IMR-90 (cell line): Measurements from ENCODE around the gene PITRM1. TPM values are rescaled to one million over a fixed set of nuclear protein-coding genes. Genes with fewer than 3 reads are reported as not detected.

Source experiments
- ATAC-seq: fragments of 200-7000 bp; cut with Tn5 transposase; 2 replicates; pipeline ENCODE4 v1.9.1; 2020; ENCODE audit warnings: low read depth, mild to moderate bottlenecking, moderate library complexity
- BruUV-seq: library from RNA; stranded (reverse); fragments of 400-500 nt; replicated peaks from 2 replicates; lab custom pipeline; 2021; lab: Mats Ljungman, UMichigan
- CTCF ChIA-PET: fragments of 300-600 bp; formaldehyde crosslinking; extraction: SDS; loops from one replicate; lab custom pipeline; 2021; ENCODE audit warnings: antibody characterized with exemption; lab: Yijun Ruan, JAX
- POLR2A ChIA-PET: fragments of 300-600 bp; sonication (Branson Sonifier 250); formaldehyde crosslinking; loops from one replicate; lab custom pipeline; 2022; ENCODE audit warnings: antibody characterized with exemption; ENCODE audit not compliant: unreplicated experiment; lab: Charles Lee
- DNase-seq: peaks from one replicate; pipeline ENCODE4 v3.0.0; 2013
- H2AFZ ChIP-seq: replicated peaks from 2 replicates; pipeline ENCODE3; 2013; ENCODE audit warnings: low read length, mild to moderate bottlenecking; ENCODE audit not compliant: poor library complexity
- H2AK5ac ChIP-seq: 2 replicates; pipeline ENCODE4 v1.6.1; 2013; ENCODE audit warnings: low read depth, low read length, inconsistent platforms
- H2AK9ac ChIP-seq: replicated peaks from 2 replicates; pipeline ENCODE3; 2013; ENCODE audit warnings: mild to moderate bottlenecking, low read depth, low read length, moderate library complexity; ENCODE audit not compliant: poor library complexity
- H2BK120ac ChIP-seq: 2 replicates; pipeline ENCODE4 v1.6.1; 2013; ENCODE audit warnings: low read depth, low read length, inconsistent platforms
- H2BK15ac ChIP-seq: 3 replicates; pipeline ENCODE4 v1.6.1; 2013; ENCODE audit warnings: low read depth, low read length, inconsistent platforms
- H2BK20ac ChIP-seq: 2 replicates; pipeline ENCODE4 v1.6.1; 2013; ENCODE audit warnings: low read depth, mild to moderate bottlenecking, inconsistent platforms, low read length, moderate library complexity
- H2BK5ac ChIP-seq: 2 replicates; pipeline ENCODE4 v1.6.1; 2013; ENCODE audit warnings: mild to moderate bottlenecking, low read depth, low read length, inconsistent platforms; ENCODE audit not compliant: poor library complexity, severe bottlenecking
- H3K14ac ChIP-seq: replicated peaks from 2 replicates; pipeline ENCODE4 v1.6.1; 2013; ENCODE audit warnings: low read depth, low read length, inconsistent platforms
- H3K18ac ChIP-seq: 2 replicates; pipeline ENCODE4 v1.6.1; 2013; ENCODE audit warnings: low read depth, low read length, control low read depth
- H3K23ac ChIP-seq: 2 replicates; pipeline ENCODE4 v1.6.1; 2013; ENCODE audit warnings: low read depth, low read length, inconsistent platforms
- H3K27ac ChIP-seq: 2 replicates; pipeline ENCODE4 v1.5.1; 2013; ENCODE audit warnings: mild to moderate bottlenecking, control low read depth, low read length; ENCODE audit not compliant: insufficient read depth
- H3K27me3 ChIP-seq: 2 replicates; pipeline ENCODE4 v1.6.1; 2013; ENCODE audit warnings: low read length; ENCODE audit not compliant: control insufficient read depth, insufficient read depth
- H3K36me3 ChIP-seq: 2 replicates; pipeline ENCODE4 v1.6.1; 2013; ENCODE audit warnings: low read length, mixed read lengths; ENCODE audit not compliant: control insufficient read depth, insufficient read depth
- H3K4ac ChIP-seq: 2 replicates; pipeline ENCODE4 v1.6.1; 2013; ENCODE audit warnings: low read depth, low read length, inconsistent platforms
- H3K4me1 ChIP-seq: 2 replicates; pipeline ENCODE4 v1.6.1; 2013; ENCODE audit warnings: low read length, mixed read lengths; ENCODE audit not compliant: control insufficient read depth, insufficient read depth
- H3K4me2 ChIP-seq: 2 replicates; pipeline ENCODE4 v1.6.1; 2013; ENCODE audit warnings: low read depth, mild to moderate bottlenecking, control low read depth, low read length, moderate library complexity
- H3K4me3 ChIP-seq: 2 replicates; pipeline ENCODE4 v1.5.1; 2013; ENCODE audit warnings: low read depth, mild to moderate bottlenecking, control low read depth, low read length, moderate library complexity; ENCODE audit not compliant: insufficient read depth
- H3K56ac ChIP-seq: 2 replicates; pipeline ENCODE4 v1.6.1; 2013; ENCODE audit warnings: low read length, inconsistent platforms; ENCODE audit not compliant: insufficient read depth; ENCODE audit errors: extremely low read depth
- H3K79me1 ChIP-seq, 2 experiments: 2 replicates each; pipeline ENCODE4 v1.6.1; 2013; ENCODE audit warnings: low read length in 2 of 2, inconsistent platforms in 1 of 2, low read depth in 1 of 2
- H3K9ac ChIP-seq: 2 replicates; pipeline ENCODE4 v1.6.1; 2013; ENCODE audit warnings: low read depth, low read length, control low read depth
- H3K9me1 ChIP-seq: 2 replicates; pipeline ENCODE4 v1.6.1; 2013; ENCODE audit warnings: low read length, inconsistent platforms; ENCODE audit not compliant: insufficient read depth
- H3K9me3 ChIP-seq: 2 replicates; pipeline ENCODE4 v1.6.1; 2013; ENCODE audit warnings: low read length; ENCODE audit not compliant: control insufficient read depth, insufficient read depth
- H4K20me1 ChIP-seq: 2 replicates; pipeline ENCODE4 v1.6.1; 2013; ENCODE audit warnings: low read length, inconsistent platforms; ENCODE audit not compliant: insufficient read depth
- H4K5ac ChIP-seq: 2 replicates; pipeline ENCODE4 v1.6.1; 2013; ENCODE audit warnings: mild to moderate bottlenecking, low read depth, low read length, control low read depth
- H4K8ac ChIP-seq, 2 experiments: 2 replicates each; pipeline ENCODE4 v1.6.1; 2013; ENCODE audit warnings: low read depth in 2 of 2, low read length in 2 of 2, control low read depth in 1 of 2, inconsistent platforms in 1 of 2
- H4K91ac ChIP-seq: 2 replicates; pipeline ENCODE4 v1.6.1; 2013; ENCODE audit warnings: low read depth, low read length, inconsistent platforms; ENCODE audit not compliant: insufficient read depth
- BHLHE40 ChIP-seq: fragments of 150-350 bp; IDR thresholded peaks from 2 replicates; pipeline ENCODE4 v1.6.1; 2016; ENCODE audit warnings: mild to moderate bottlenecking, low read depth, low read length
- CEBPB ChIP-seq: IDR thresholded peaks from 2 replicates; pipeline ENCODE4 v1.6.1; 2012; ENCODE audit warnings: low read depth, low read length, improper control_type of control experiment
- CHD1 ChIP-seq: IDR thresholded peaks from 2 replicates; pipeline ENCODE4 v1.6.1; 2012; ENCODE audit warnings: low read depth, low read length, improper control_type of control experiment
- CTCF ChIP-seq: conservative IDR thresholded peaks from 2 replicates; pipeline ENCODE4 v1.5.1; 2012; ENCODE audit warnings: mild to moderate bottlenecking, low read depth, low read length, improper control_type of control experiment
- FOS ChIP-seq: fragments of 150-350 bp; IDR thresholded peaks from 2 replicates; pipeline ENCODE4 v1.6.1; 2016; ENCODE audit warnings: low read depth, low read length
- MAFK ChIP-seq: IDR thresholded peaks from 2 replicates; pipeline ENCODE4 v1.6.1; 2012; ENCODE audit warnings: low read depth, low read length, improper control_type of control experiment
- MAZ ChIP-seq: IDR thresholded peaks from 2 replicates; pipeline ENCODE4 v1.6.1; 2012; ENCODE audit warnings: low read depth, mild to moderate bottlenecking, low read length, improper control_type of control experiment, moderate library complexity, borderline replicate concordance
- MXI1 ChIP-seq: IDR thresholded peaks from 2 replicates; pipeline ENCODE4 v1.6.1; 2012; ENCODE audit warnings: low read depth, mild to moderate bottlenecking, low read length, moderate library complexity, borderline replicate concordance
- NFE2L2 ChIP-seq: fragments of 150-350 bp; IDR thresholded peaks from 2 replicates; pipeline ENCODE4 v1.6.1; 2016; ENCODE audit warnings: low read depth, mild to moderate bottlenecking, low read length
- POLR2A ChIP-seq: IDR thresholded peaks from 2 replicates; pipeline ENCODE4 v1.6.1; 2012; ENCODE audit warnings: mild to moderate bottlenecking, low read depth, low read length
- RAD21 ChIP-seq: IDR thresholded peaks from 2 replicates; pipeline ENCODE4 v1.6.1; 2012; ENCODE audit warnings: low read length, improper control_type of control experiment
- RCOR1 ChIP-seq: IDR thresholded peaks from 2 replicates; pipeline ENCODE4 v1.6.1; 2012; ENCODE audit warnings: mild to moderate bottlenecking, low read length, improper control_type of control experiment; ENCODE audit not compliant: insufficient replicate concordance
- RFX5 ChIP-seq: IDR thresholded peaks from 2 replicates; pipeline ENCODE4 v1.8.0; 2012; ENCODE audit warnings: low read depth, mild to moderate bottlenecking, low read length, moderate library complexity
- SMC3 ChIP-seq: fragments of 150-350 bp; IDR thresholded peaks from 2 replicates; pipeline ENCODE4 v1.6.1; 2016; ENCODE audit warnings: low read depth, mild to moderate bottlenecking, antibody characterized with exemption, low read length, moderate library complexity
- WGBS, 2 experiments: methylation state at CpG; one replicate each; pipeline versions ENCODE4 v1.1.5 to v1.1.7; 2013; ENCODE audit warnings: missing lambda C conversion rate in 2 of 2; ENCODE audit not compliant: insufficient read length in 1 of 2; ENCODE audit errors: extremely low coverage in 2 of 2; 5-methylcytosine and 5-hydroxymethylcytosine counted together
- dilution Hi-C: fragments of 300-500 bp; cut with HindIII; formaldehyde crosslinking; loops from one replicate; pipeline ENCODE4 v1.14.3; 2018; ENCODE audit warnings: low sequenced_read_pairs; ENCODE audit not compliant: unreplicated experiment
- in situ Hi-C: fragments of 300-500 bp; cut with MboI; formaldehyde crosslinking; loops from 3 replicates; pipeline ENCODE4 v1.14.3; 2019; ENCODE audit warnings: low sequenced_read_pairs, inconsistent platforms, mixed read lengths
- intact Hi-C: fragments of 100-400 bp; cut with micrococcal nuclease; formaldehyde crosslinking; loops from 2 replicates; pipeline ENCODE4 v1.10.0; 2022
- polyA plus RNA-seq, 3 experiments: library from polyadenylated mRNA; depleted of rRNA; stranded (reverse); fragments of >200 nt; gene quantifications; 2 replicates each; pipeline ENCODE4 v1.2.3, GENCODE V29; 2012; ENCODE audit warnings: low replicate concordance in 1 of 3
- total RNA-seq: library from RNA; depleted of rRNA; stranded (reverse); fragments of >200 nt; gene quantifications from 2 replicates; pipeline ENCODE4 v1.2.3, GENCODE V29; 2012
- TF ChIP-seq, protein P1 (sequence below): fragments of 150-350 bp; IDR thresholded peaks from 2 replicates; pipeline ENCODE4 v1.6.1; 2016; ENCODE audit warnings: low read depth, mild to moderate bottlenecking, low read length, moderate library complexity, borderline replicate concordance
- TF ChIP-seq, protein P2 (sequence below): fragments of 150-350 bp; IDR thresholded peaks from 2 replicates; pipeline ENCODE4 v1.6.1; 2017; ENCODE audit warnings: mild to moderate bottlenecking, antibody characterized with exemption, low read length, low read depth

The PITRM1 gene
- total and polyA plus RNA-seq, 2 of the 4 experiments (the other 2 are of a cell fraction): 97.1 to 124 TPM

GRCh38 chr10:3129581-3130340, 42.8 kb downstream of the PITRM1 start:
- Histone ChIP-seq H3K14ac (no peak overlapping the region), H3K23ac (no peak overlapping the region), H3K18ac (no peak overlapping the region), H2AFZ (no peak overlapping the region), H3K4me1 (no peaks in the 10 kb centered on the region), H4K5ac (no peak overlapping the region), H2BK15ac (no peak overlapping the region), H3K36me3 (peaks cover 83% of the 10 kb centered on the region), H2BK120ac (no peak overlapping the region), H3K56ac (no peak overlapping the region), H3K27me3 (no peaks in the 10 kb centered on the region), H3K79me1 (peaks cover 20 to 55% of the 10 kb centered on the region in 2 experiments), H3K9me3 (no peaks in the 10 kb centered on the region), H4K8ac (no peak overlapping the region), H2AK5ac (no peak overlapping the region), H3K9me1 (peaks cover 16% of the 10 kb centered on the region), H2AK9ac (no peak overlapping the region), H3K27ac (no peak overlapping the region), H3K4ac (no peak overlapping the region), H4K20me1 (peaks cover 29% of the 10 kb centered on the region), H3K9ac (no peak overlapping the region), H4K91ac (no peak overlapping the region), H2BK20ac (no peak overlapping the region), H3K4me2 (no peak overlapping the region), H2BK5ac (no peak overlapping the region), H3K4me3 (no peak overlapping the region)
- in situ Hi-C loops (no loop called here), intact Hi-C loops (no loop called here), dilution Hi-C loops (no loop called here)
- 91% methylated on average over 20 of the region's 40 CpGs; no CpG with 5 or more reads in 1 of the 2 experiments for WGBS, 2 experiments
- DNase-seq (no peak), ATAC-seq (no peak)
- TF ChIP-seq MAFK: no peak
- TF ChIP-seq, protein P1, sequence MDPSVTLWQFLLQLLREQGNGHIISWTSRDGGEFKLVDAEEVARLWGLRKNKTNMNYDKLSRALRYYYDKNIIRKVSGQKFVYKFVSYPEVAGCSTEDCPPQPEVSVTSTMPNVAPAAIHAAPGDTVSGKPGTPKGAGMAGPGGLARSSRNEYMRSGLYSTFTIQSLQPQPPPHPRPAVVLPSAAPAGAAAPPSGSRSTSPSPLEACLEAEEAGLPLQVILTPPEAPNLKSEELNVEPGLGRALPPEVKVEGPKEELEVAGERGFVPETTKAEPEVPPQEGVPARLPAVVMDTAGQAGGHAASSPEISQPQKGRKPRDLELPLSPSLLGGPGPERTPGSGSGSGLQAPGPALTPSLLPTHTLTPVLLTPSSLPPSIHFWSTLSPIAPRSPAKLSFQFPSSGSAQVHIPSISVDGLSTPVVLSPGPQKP: no peak
- TF ChIP-seq CTCF: no peak
- TF ChIP-seq RAD21: no peak
- no peak for TF ChIP-seq SMC3
- no peak for TF ChIP-seq MAZ
- no peak for TF ChIP-seq CEBPB
- no peak for TF ChIP-seq RCOR1
- no peak for TF ChIP-seq FOS
- TF ChIP-seq NFE2L2: no peak
- TF ChIP-seq MXI1: no peak
- TF ChIP-seq RFX5: no peak
- TF ChIP-seq CHD1: no peak
- no peak for TF ChIP-seq BHLHE40
- TF ChIP-seq POLR2A: no peak
- TF ChIP-seq, protein P2, sequence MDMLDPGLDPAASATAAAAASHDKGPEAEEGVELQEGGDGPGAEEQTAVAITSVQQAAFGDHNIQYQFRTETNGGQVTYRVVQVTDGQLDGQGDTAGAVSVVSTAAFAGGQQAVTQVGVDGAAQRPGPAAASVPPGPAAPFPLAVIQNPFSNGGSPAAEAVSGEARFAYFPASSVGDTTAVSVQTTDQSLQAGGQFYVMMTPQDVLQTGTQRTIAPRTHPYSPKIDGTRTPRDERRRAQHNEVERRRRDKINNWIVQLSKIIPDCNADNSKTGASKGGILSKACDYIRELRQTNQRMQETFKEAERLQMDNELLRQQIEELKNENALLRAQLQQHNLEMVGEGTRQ: no peak
- no TSS peak for BruUV-seq
- ChIA-PET CTCF (no interaction called here), POLR2A (no interaction called here)
